ENCODE data around the gene RASA3. TPM values are rescaled to one million over a fixed set of nuclear protein-coding genes. Genes with fewer than 3 reads are reported as not detected.

The RASA3 gene
- total RNA-seq, 1 donor from 2014 or later, result 41.1 TPM

GRCh38 chr13:114106526-114106925, 25.9 kb downstream of the RASA3 start:
- H3K27me3 ChIP-seq (ENCODE audit: insufficient read depth, low read length), result no peaks in the 10 kb centered on the region
- H3K4me2 ChIP-seq (ENCODE audit: low read length), result no peak overlapping the region
- H4K20me1 ChIP-seq (ENCODE audit: insufficient read depth, low read length), result peaks cover 87% of the 10 kb centered on the region
- Mint-ChIP-seq H3K27me3 (ENCODE audit: low read depth, unreplicated experiment) (no peaks in the 10 kb centered on the region), H3K27ac (ENCODE audit: unreplicated experiment) (peak overlapping the region; percentile 41), H3K4me3 (ENCODE audit: unreplicated experiment) (no peak overlapping the region), H3K36me3 (ENCODE audit: low read depth, unreplicated experiment) (peaks cover 8% of the 10 kb centered on the region), H3K4me1 (ENCODE audit: low read depth, unreplicated experiment) (peaks cover 49% of the 10 kb centered on the region), H3K9me3 (ENCODE audit: unreplicated experiment) (peaks cover 2% of the 10 kb centered on the region)
- peaks cover 90% of the 10 kb centered on the region for H3K79me2 ChIP-seq (ENCODE audit: insufficient read depth, low read length)
- H3K4me3 ChIP-seq (ENCODE audit: insufficient read depth, low read depth, low read length), result no peak overlapping the region
- no peak for DNase-seq (ENCODE audit: low read depth)
- no peaks in the 10 kb centered on the region for H3K9me3 ChIP-seq (ENCODE audit: insufficient read depth, low read depth, low read length)
- H3K27ac ChIP-seq (ENCODE audit: low read depth, low read length), result no peak overlapping the region
- H3K9ac ChIP-seq (ENCODE audit: low read length), result no peak overlapping the region
- TF ChIP-seq CTCF (IDR thresholded peaks at IDR 0.05; ENCODE audit: insufficient read depth, low read depth, low read length) (no peak), EZH2 (IDR thresholded peaks at IDR 0.05; ENCODE audit: insufficient read depth, low read length) (no peak)
- H3K36me3 ChIP-seq (ENCODE audit: insufficient read depth, low read length), result no peaks in the 10 kb centered on the region
- H2AFZ ChIP-seq (ENCODE audit: low read depth, low read length), result no peak overlapping the region
- H3K4me1 ChIP-seq (ENCODE audit: insufficient read depth, low read length), result peaks cover 46% of the 10 kb centered on the region
- FAIRE-seq, result no peak

- Mint-ChIP-seq H3K9me3 (ENCODE audit: unreplicated experiment) (peaks cover 2% of the 10 kb centered on the region), H3K36me3 (ENCODE audit: low read depth, unreplicated experiment) (peaks cover 8% of the 10 kb centered on the region), H3K27me3 (ENCODE audit: low read depth, unreplicated experiment) (no peaks in the 10 kb centered on the region), H3K27ac (ENCODE audit: unreplicated experiment) (peak overlapping the region; percentile 88), H3K4me3 (ENCODE audit: unreplicated experiment) (peak overlapping the region; percentile 58), H3K4me1 (ENCODE audit: low read depth, unreplicated experiment) (peaks cover 46% of the 10 kb centered on the region)
- H3K36me3 ChIP-seq (ENCODE audit: insufficient read depth, low read length), result no peaks in the 10 kb centered on the region
- peak overlapping the region; percentile 52 for H3K4me2 ChIP-seq (ENCODE audit: low read length)
- DNase-seq (ENCODE audit: low read depth) (no peak), FAIRE-seq (no peak)
- no peaks in the 10 kb centered on the region for H3K9me3 ChIP-seq (ENCODE audit: insufficient read depth, low read depth, low read length)
- H3K4me3 ChIP-seq (ENCODE audit: insufficient read depth, low read depth, low read length), result no peak overlapping the region
- peaks cover 49% of the 10 kb centered on the region for H3K4me1 ChIP-seq (ENCODE audit: insufficient read depth, low read length)
- peak overlapping the region; percentile 47 for H3K27ac ChIP-seq (ENCODE audit: low read depth, low read length)
- no peak overlapping the region for H2AFZ ChIP-seq (ENCODE audit: low read depth, low read length)
- peak overlapping the region; percentile 37 for H3K9ac ChIP-seq (ENCODE audit: low read length)
- no peak for TF ChIP-seq CTCF (IDR thresholded peaks at IDR 0.05; ENCODE audit: insufficient read depth, low read depth, low read length)
- no peak for TF ChIP-seq EZH2 (IDR thresholded peaks at IDR 0.05; ENCODE audit: insufficient read depth, low read length)
- H4K20me1 ChIP-seq (ENCODE audit: insufficient read depth, low read length), result peaks cover 91% of the 10 kb centered on the region
- H3K79me2 ChIP-seq (ENCODE audit: insufficient read depth, low read length), result peaks cover 94% of the 10 kb centered on the region
- no peaks in the 10 kb centered on the region for H3K27me3 ChIP-seq (ENCODE audit: insufficient read depth, low read length)
Measured at GRCh38 chr13:114105521-114106225, 26.8 kb downstream of the RASA3 start.

All from astrocyte (in vitro differentiated cells and primary cell).